Liver (tissue), 9 donors: Measurements from ENCODE around the gene AHCY. TPM values are rescaled to one million over a fixed set of nuclear protein-coding genes. Genes with fewer than 3 reads are reported as not detected.
"Not testable (repeated sequence)": the region's sequence is repeated elsewhere in the genome, so short reads cannot be mapped to it uniquely, and the experiment has no call there.

ENCODE experiments used
- DNase-seq: peaks from one replicate; pipeline ENCODE4 v3.0.0-alpha.2; 2017; ENCODE audit warnings: low spot score
- H3K27ac ChIP-seq, 2 donors: one replicate each; pipeline ENCODE4 v1.7.0; 2013; ENCODE audit warnings: inconsistent platforms in 2 of 2, low read length in 2 of 2, control low read depth in 1 of 2, low read depth in 1 of 2, mild to moderate bottlenecking in 1 of 2
- H3K27me3 ChIP-seq, 4 donors: one replicate each; pipeline versions ENCODE4 v1.6.1 to v1.7.0; 2013; ENCODE audit warnings: low read length in 3 of 4, inconsistent platforms in 1 of 4, mild to moderate bottlenecking in 1 of 4, moderate library complexity in 1 of 4; ENCODE audit not compliant: control insufficient read depth in 4 of 4, insufficient read depth in 4 of 4
- H3K36me3 ChIP-seq, 4 donors: one replicate each; pipeline versions ENCODE4 v1.6.1 to v1.7.0; 2013; ENCODE audit warnings: low read length in 3 of 4, mild to moderate bottlenecking in 3 of 4, low read depth in 1 of 4, moderate library complexity in 1 of 4; ENCODE audit not compliant: control insufficient read depth in 4 of 4, insufficient read depth in 3 of 4
- H3K4me1 ChIP-seq, 4 donors: one replicate each; pipeline versions ENCODE4 v1.6.1 to v1.7.0; 2013; ENCODE audit warnings: low read length in 3 of 4, mild to moderate bottlenecking in 3 of 4, moderate library complexity in 1 of 4; ENCODE audit not compliant: control insufficient read depth in 4 of 4, insufficient read depth in 4 of 4
- H3K4me3 ChIP-seq, 3 donors: one replicate each; pipeline versions ENCODE4 v1.6.1 to v1.7.0; 2013; ENCODE audit warnings: low read length in 3 of 3, control low read depth in 1 of 3, low read depth in 1 of 3, mild to moderate bottlenecking in 1 of 3
- H3K9ac ChIP-seq, 2 donors: one replicate each; pipeline ENCODE4 v1.7.0; 2013; ENCODE audit warnings: low read length in 2 of 2, mild to moderate bottlenecking in 2 of 2, moderate library complexity in 2 of 2, control low read depth in 1 of 2, low read depth in 1 of 2
- H3K9me3 ChIP-seq, 4 donors: one replicate each; pipeline versions ENCODE4 v1.6.1 to v1.7.0; 2013; ENCODE audit warnings: low read length in 3 of 4; ENCODE audit not compliant: control insufficient read depth in 4 of 4
- ATF3 ChIP-seq: IDR thresholded peaks from 2 replicates; pipeline ENCODE4 v1.6.1; 2016; ENCODE audit warnings: antibody characterized with exemption
- EGR1 ChIP-seq, 2 donors: IDR thresholded peaks; 2 replicates each; pipeline ENCODE4 v1.6.1; 2016 to 2018; ENCODE audit warnings: antibody characterized with exemption in 2 of 2, low read depth in 2 of 2
- FOXA1 ChIP-seq: IDR thresholded peaks from 2 replicates; pipeline ENCODE4 v1.6.1; 2016; ENCODE audit warnings: antibody characterized with exemption
- FOXA2 ChIP-seq: IDR thresholded peaks from 2 replicates; pipeline ENCODE4 v1.6.1; 2016; ENCODE audit warnings: antibody characterized with exemption
- GABPA ChIP-seq, 2 donors: IDR thresholded peaks in 1 of 2; conservative IDR thresholded peaks in 1 of 2; 2 replicates each; pipeline ENCODE4 v1.6.1; 2016; ENCODE audit warnings: antibody characterized with exemption in 2 of 2, mild to moderate bottlenecking in 1 of 2, moderate library complexity in 1 of 2
- HNF4A ChIP-seq, 2 donors: conservative IDR thresholded peaks; 2 replicates each; pipeline ENCODE4 v1.6.1; 2016; ENCODE audit warnings: antibody characterized with exemption in 2 of 2, mild to moderate bottlenecking in 2 of 2
- HNF4G ChIP-seq: IDR thresholded peaks from 2 replicates; pipeline ENCODE4 v1.6.1; 2016; ENCODE audit warnings: antibody characterized with exemption
- JUND ChIP-seq, 2 donors: IDR thresholded peaks; 2 replicates each; pipeline ENCODE4 v1.6.1; 2016; ENCODE audit warnings: antibody characterized with exemption in 2 of 2
- NR2F2 ChIP-seq: IDR thresholded peaks from 2 replicates; pipeline ENCODE4 v1.6.1; 2016; ENCODE audit warnings: antibody characterized with exemption
- RAD21 ChIP-seq, 2 donors: IDR thresholded peaks; 2 replicates each; pipeline ENCODE4 v1.6.1; 2016; ENCODE audit warnings: antibody characterized with exemption in 2 of 2, mild to moderate bottlenecking in 2 of 2
- RXRA ChIP-seq, 2 donors: IDR thresholded peaks; 2 replicates each; pipeline ENCODE4 v1.6.1; 2017 to 2018; ENCODE audit warnings: antibody characterized with exemption in 2 of 2, mild to moderate bottlenecking in 1 of 2
- SP1 ChIP-seq: IDR thresholded peaks from 2 replicates; pipeline ENCODE4 v1.6.1; 2018; ENCODE audit warnings: antibody characterized with exemption, mild to moderate bottlenecking
- TAF1 ChIP-seq: conservative IDR thresholded peaks from 2 replicates; pipeline ENCODE4 v1.6.1; 2016; ENCODE audit warnings: antibody characterized with exemption, mild to moderate bottlenecking
- YY1 ChIP-seq: IDR thresholded peaks from 2 replicates; pipeline ENCODE4 v1.6.1; 2016; ENCODE audit warnings: antibody characterized with exemption, mild to moderate bottlenecking
- ZBTB33 ChIP-seq: IDR thresholded peaks from 2 replicates; pipeline ENCODE4 v1.6.1; 2016; ENCODE audit warnings: antibody characterized with exemption
- WGBS: extraction: QIAGEN DNeasy Blood & Tissue Kit; methylation state at CpG from one replicate; pipeline ENCODE4 v1.1.7; 2013; 5-methylcytosine and 5-hydroxymethylcytosine counted together
- polyA plus RNA-seq, 2 donors: library from polyadenylated mRNA; stranded (reverse) in 1 of 2; unstranded in 1 of 2; fragments of 200-250 nt in 1 of 2; fragments of >200 nt in 1 of 2; fragmentation: Nextera tagmentation in 1 of 2; extraction: Ambion mirVana in 1 of 2; gene quantifications; one replicate each; pipeline versions ENCODE4 v1.2.1 to v1.2.3, GENCODE V29; 2013 to 2015
- total RNA-seq, 2 donors: library from RNA; depleted of rRNA; stranded (reverse); fragments of >200 nt; gene quantifications; one replicate each; pipeline ENCODE4 v1.2.3, GENCODE V29; 2014
- TF ChIP-seq, protein P1 (sequence below): fragments of 150-350 bp; IDR thresholded peaks from 2 replicates; pipeline ENCODE4 v1.5.1; 2017; ENCODE audit warnings: improper control_type of control experiment, low read depth, low read length; ENCODE audit not compliant: missing input control
- TF ChIP-seq, protein P2 (sequence below): IDR thresholded peaks from 2 replicates; pipeline ENCODE4 v1.6.1; 2016; ENCODE audit warnings: antibody characterized with exemption
- donor health status: healthy.
- donor health status: healthy.
- donor health status: healthy.
- donor health status: healthy.
- donor health status: healthy.

The AHCY gene
- total and polyA plus RNA-seq, 4 donors = 56.0 to 138 (median 113) TPM

GRCh38 chr20:34331838-34332237 is 28.7 kb upstream of the AHCY start:
- no peaks in the 10 kb centered on the region for H3K36me3 ChIP-seq
- WGBS = 95% methylated on average over 7 of the region's 7 CpGs

GRCh38 chr20:34330861-34331544 is 27.8 kb upstream of the AHCY start:
- H3K4me1 ChIP-seq, H3K27ac ChIP-seq, DNase-seq, H3K9ac ChIP-seq, H3K27me3 ChIP-seq, H3K4me3 ChIP-seq, H3K36me3 ChIP-seq, H3K9me3 ChIP-seq: not testable (repeated sequence)
- peak; percentile 92 to 94 for TF ChIP-seq HNF4A (conservative IDR thresholded peaks at IDR 0.05)
- TF ChIP-seq FOXA1 = peak; percentile 7
- TF ChIP-seq SP1 = peak; percentile 66
- peak; percentile 43 for TF ChIP-seq ATF3
- peak; percentile 77 to 83 for TF ChIP-seq RXRA (IDR thresholded peaks at IDR 0.05)
- peak; percentile 36 to 61 for TF ChIP-seq JUND (IDR thresholded peaks at IDR 0.05)
- peak; percentile 33 to 36 for TF ChIP-seq RAD21 (IDR thresholded peaks at IDR 0.05)
- peak; percentile 52 for TF ChIP-seq HNF4G
- WGBS = 63% methylated on average over 15 of the region's 15 CpGs

More at GRCh38 chr20:34331838-34332237, 28.7 kb upstream of the AHCY start:
- H3K27ac ChIP-seq = no peak overlapping the region
- H3K9me3 ChIP-seq = no peaks in the 10 kb centered on the region
- peaks cover 0 to 4% (median 2%) of the 10 kb centered on the region in 4 donors for H3K4me1 ChIP-seq
- TF ChIP-seq ZBTB33 = no peak
- TF ChIP-seq, protein P1, sequence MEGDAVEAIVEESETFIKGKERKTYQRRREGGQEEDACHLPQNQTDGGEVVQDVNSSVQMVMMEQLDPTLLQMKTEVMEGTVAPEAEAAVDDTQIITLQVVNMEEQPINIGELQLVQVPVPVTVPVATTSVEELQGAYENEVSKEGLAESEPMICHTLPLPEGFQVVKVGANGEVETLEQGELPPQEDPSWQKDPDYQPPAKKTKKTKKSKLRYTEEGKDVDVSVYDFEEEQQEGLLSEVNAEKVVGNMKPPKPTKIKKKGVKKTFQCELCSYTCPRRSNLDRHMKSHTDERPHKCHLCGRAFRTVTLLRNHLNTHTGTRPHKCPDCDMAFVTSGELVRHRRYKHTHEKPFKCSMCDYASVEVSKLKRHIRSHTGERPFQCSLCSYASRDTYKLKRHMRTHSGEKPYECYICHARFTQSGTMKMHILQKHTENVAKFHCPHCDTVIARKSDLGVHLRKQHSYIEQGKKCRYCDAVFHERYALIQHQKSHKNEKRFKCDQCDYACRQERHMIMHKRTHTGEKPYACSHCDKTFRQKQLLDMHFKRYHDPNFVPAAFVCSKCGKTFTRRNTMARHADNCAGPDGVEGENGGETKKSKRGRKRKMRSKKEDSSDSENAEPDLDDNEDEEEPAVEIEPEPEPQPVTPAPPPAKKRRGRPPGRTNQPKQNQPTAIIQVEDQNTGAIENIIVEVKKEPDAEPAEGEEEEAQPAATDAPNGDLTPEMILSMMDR = no peak
- TF ChIP-seq, protein P2, sequence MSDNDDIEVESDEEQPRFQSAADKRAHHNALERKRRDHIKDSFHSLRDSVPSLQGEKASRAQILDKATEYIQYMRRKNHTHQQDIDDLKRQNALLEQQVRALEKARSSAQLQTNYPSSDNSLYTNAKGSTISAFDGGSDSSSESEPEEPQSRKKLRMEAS = no peak
- no peak for TF ChIP-seq HNF4G
- no peak for TF ChIP-seq SP1
- TF ChIP-seq YY1 = no peak
- no peak for TF ChIP-seq TAF1
- no peak for TF ChIP-seq RAD21 (IDR thresholded peaks at IDR 0.05)
- TF ChIP-seq EGR1 (IDR thresholded peaks at IDR 0.05; ENCODE audit: low read depth in 2 of 2) = no peak
- TF ChIP-seq GABPA (IDR thresholded peaks at IDR 0.05 in 1 of 2, conservative IDR thresholded peaks at IDR 0.05 in 1 of 2) = no peak
- TF ChIP-seq NR2F2 = no peak
- no peak for TF ChIP-seq FOXA2
- no peak for TF ChIP-seq JUND (IDR thresholded peaks at IDR 0.05)
- TF ChIP-seq ATF3 = no peak
- no peak for TF ChIP-seq HNF4A (conservative IDR thresholded peaks at IDR 0.05)
- no peak for TF ChIP-seq RXRA (IDR thresholded peaks at IDR 0.05)
- no peaks in the 10 kb centered on the region for H3K27me3 ChIP-seq
- no peak overlapping the region for H3K9ac ChIP-seq
- no peak for DNase-seq
- no peak overlapping the region for H3K4me3 ChIP-seq
